CD4-positive, alpha-beta memory T cell (primary cell): ENCODE measurements around the gene PNMT. TPM values are rescaled to one million over a fixed set of nuclear protein-coding genes. Genes with fewer than 3 reads are reported as not detected.
"Not testable (repeated sequence)": the region's sequence is repeated elsewhere in the genome, so short reads cannot be mapped to it uniquely, and the experiment has no call there.

Source experiments
- CTCF ChIA-PET: fragments of 350-600 bp; sonication (Branson Sonifier 250); formaldehyde crosslinking; loops from one replicate; lab custom pipeline; 2021; ENCODE audit warnings: inconsistent platforms; ENCODE audit not compliant: partially characterized antibody; lab: Charles Lee
- POLR2A ChIA-PET: fragments of 350-600 bp; sonication (Branson Sonifier 250); formaldehyde crosslinking; loops from one replicate; lab custom pipeline; 2021; ENCODE audit not compliant: partially characterized antibody; lab: Charles Lee
- DNase-seq, 5 donors: peaks; one replicate each; pipeline versions ENCODE4 v3.0.0 to v3.0.0-alpha.2; 2020 to 2022; ENCODE audit warnings: mixed read lengths in 1 of 5
- H3K27ac ChIP-seq: one replicate; pipeline ENCODE4 v1.7.0; 2013; ENCODE audit warnings: low read depth, low read length
- H3K27me3 ChIP-seq: 2 replicates; pipeline ENCODE4 v1.7.0; 2013; ENCODE audit warnings: mild to moderate bottlenecking, low read length, moderate library complexity; ENCODE audit not compliant: insufficient read depth
- H3K36me3 ChIP-seq: 2 replicates; pipeline ENCODE4 v1.7.0; 2013; ENCODE audit warnings: mild to moderate bottlenecking, low read length, moderate library complexity; ENCODE audit not compliant: insufficient read depth
- H3K4me1 ChIP-seq: 2 replicates; pipeline ENCODE4 v1.7.0; 2013; ENCODE audit warnings: mild to moderate bottlenecking, low read length, moderate library complexity; ENCODE audit not compliant: insufficient read depth
- H3K4me3 ChIP-seq, 2 donors: one replicate each; pipeline ENCODE4 v1.7.0; 2013; ENCODE audit warnings: low read length in 2 of 2, mild to moderate bottlenecking in 1 of 2
- H3K9me3 ChIP-seq, 2 donors: one replicate each; pipeline ENCODE4 v1.7.0; 2013; ENCODE audit warnings: low read length in 2 of 2, control low read depth in 1 of 2; ENCODE audit not compliant: control insufficient read depth in 1 of 2
- H3K27ac Mint-ChIP-seq, 7 donors: one replicate each; pipeline ENCODE4 v1.8.0; 2020 to 2021; ENCODE audit warnings: mixed read lengths in 7 of 7, mild to moderate bottlenecking in 6 of 7, inconsistent platforms in 3 of 7, moderate library complexity in 3 of 7
- H3K27me3 Mint-ChIP-seq, 2 donors: one replicate each; pipeline ENCODE4 v1.8.0; 2020 to 2021; ENCODE audit warnings: mixed read lengths in 2 of 2
- H3K36me3 Mint-ChIP-seq, 2 donors: one replicate each; pipeline ENCODE4 v1.8.0; 2020 to 2021; ENCODE audit warnings: mixed read lengths in 2 of 2, inconsistent platforms in 1 of 2, mild to moderate bottlenecking in 1 of 2
- H3K4me1 Mint-ChIP-seq, 4 donors: one replicate each; pipeline ENCODE4 v1.8.0; 2020 to 2021; ENCODE audit warnings: mixed read lengths in 4 of 4, mild to moderate bottlenecking in 1 of 4
- H3K4me3 Mint-ChIP-seq, 8 donors: one replicate each; pipeline ENCODE4 v1.8.0; 2020 to 2021; ENCODE audit warnings: mixed read lengths in 8 of 8, mild to moderate bottlenecking in 7 of 8, moderate library complexity in 6 of 8, inconsistent platforms in 3 of 8
- H3K9me3 Mint-ChIP-seq, 8 donors: one replicate each; pipeline ENCODE4 v1.8.0; 2020 to 2021; ENCODE audit warnings: mixed read lengths in 8 of 8, mild to moderate bottlenecking in 5 of 8, inconsistent platforms in 3 of 8, moderate library complexity in 1 of 8
- intact Hi-C: fragments of 100-400 bp; cut with micrococcal nuclease; formaldehyde crosslinking; loops from one replicate; pipeline ENCODE4 v1.15.1; 2023
- polyA plus RNA-seq, 2 donors: library from polyadenylated mRNA; unstranded; fragments of 300-500 nt; fragmentation: Illumina TruSeq; gene quantifications; one replicate each; pipeline ENCODE4 v1.2.3, GENCODE V29; 2021
- total RNA-seq, 2 experiments: library from RNA; stranded (reverse); gene quantifications; one replicate each; pipeline ENCODE4 v1.2.3, GENCODE V29; 2021

PNMT gene
- total and polyA plus RNA-seq, 4 experiments from 2014 or later: 0.55 TPM; not detected in 3

DNA sequence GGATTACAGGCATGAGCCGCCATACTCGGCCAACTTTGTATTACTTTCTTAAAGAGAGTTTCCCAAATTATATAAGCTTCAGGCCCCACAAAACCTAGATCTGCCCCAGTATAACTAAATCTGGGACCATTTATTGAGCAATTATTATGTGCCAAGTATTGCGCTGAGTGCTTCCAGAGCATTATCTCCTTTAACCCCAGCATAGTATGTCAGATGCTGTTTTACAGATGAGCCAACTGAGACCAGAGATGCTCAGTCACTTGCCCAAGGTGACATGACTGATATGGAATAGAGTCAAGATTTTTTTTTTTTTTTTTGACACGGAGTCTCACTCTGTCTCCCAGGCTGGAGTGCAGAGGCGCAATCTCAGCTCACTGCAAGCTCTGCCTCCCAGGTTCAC is 29.7 kb downstream of the PNMT start:
- intact Hi-C loops: no loop called here
- H3K4me1 ChIP-seq: no peaks in the 10 kb centered on the region
- no peaks in the 10 kb centered on the region for H3K9me3 ChIP-seq
- CTCF ChIA-PET: no interaction called here
- POLR2A ChIA-PET: interaction anchor here (1.2 kb wide), 1 partner anchor 74 kb away, joined by 4 read pairs; no protein-coding TSS in a partner anchor
- no peak overlapping the region for H3K4me3 ChIP-seq
- Mint-ChIP-seq H3K9me3 (no peaks in the 10 kb centered on the region), H3K4me3 (no peak overlapping the region), H3K27me3 (peaks cover 25 to 31% of the 10 kb centered on the region in 2 donors), H3K36me3 (peaks cover 2 to 4% of the 10 kb centered on the region in 2 donors), H3K4me1 (peaks cover 4 to 21% (median 5%) of the 10 kb centered on the region in 4 donors), H3K27ac (peak overlapping the region in 1 of 7 donors; percentile 53)
- H3K27me3 ChIP-seq: peaks cover 3% of the 10 kb centered on the region
- no peak for DNase-seq
- H3K36me3 ChIP-seq: no peaks in the 10 kb centered on the region
- H3K27ac ChIP-seq: no peak overlapping the region

DNA sequence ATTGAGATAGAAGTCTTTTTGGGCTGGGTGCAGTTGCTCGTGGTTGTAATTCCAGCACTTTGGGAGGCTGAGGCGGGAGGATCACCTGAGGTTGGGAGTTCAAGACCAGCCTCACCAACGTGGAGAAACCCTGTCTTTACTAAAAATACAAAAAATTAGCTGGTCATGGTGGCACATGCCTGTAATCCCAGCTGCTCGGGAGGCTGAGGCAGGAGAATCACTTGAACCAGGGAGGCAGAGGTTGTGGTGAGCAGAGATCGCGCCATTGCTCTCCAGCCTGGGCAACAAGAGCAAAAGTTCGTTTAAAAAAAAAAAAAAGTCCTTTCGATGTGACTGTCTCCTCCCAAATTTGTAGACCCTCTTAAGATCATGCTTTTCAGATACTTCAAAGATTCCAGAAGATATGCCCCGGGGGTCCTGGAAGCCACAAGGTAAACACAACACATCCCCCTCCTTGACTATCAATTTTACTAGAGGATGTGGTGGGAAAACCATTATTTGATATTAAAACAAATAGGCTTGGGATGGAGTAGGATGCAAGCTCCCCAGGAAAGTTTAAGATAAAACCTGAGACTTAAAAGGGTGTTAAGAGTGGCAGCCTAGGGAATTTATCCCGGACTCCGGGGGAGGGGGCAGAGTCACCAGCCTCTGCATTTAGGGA is 31.0 kb downstream of the PNMT start:
- POLR2A ChIA-PET: interaction anchor here (1.2 kb wide), 2 partner anchors 11 to 76 kb away, joined by 4 to 5 read pairs; partner anchors contain the start of gene PGAP3
- Mint-ChIP-seq H3K27me3 (peaks cover 25 to 31% of the 10 kb centered on the region in 2 donors), H3K27ac (peak overlapping the region in 1 of 7 donors; percentile 76), H3K4me3 (peak overlapping the region in 6 of 8 donors; percentile 36 to 76 (median 42)), H3K4me1 (peaks cover 4 to 24% (median 7%) of the 10 kb centered on the region in 4 donors)
- H3K4me3 ChIP-seq, H3K9me3 Mint-ChIP-seq, H3K4me1 ChIP-seq, H3K27me3 ChIP-seq, H3K27ac ChIP-seq, H3K36me3 Mint-ChIP-seq, DNase-seq, H3K36me3 ChIP-seq, intact Hi-C loops, H3K9me3 ChIP-seq: not testable (repeated sequence)
- CTCF ChIA-PET: interaction anchor here (1.0 kb wide), 1 partner anchor 29 kb away, joined by 3 read pairs; no protein-coding TSS in a partner anchor

DNA sequence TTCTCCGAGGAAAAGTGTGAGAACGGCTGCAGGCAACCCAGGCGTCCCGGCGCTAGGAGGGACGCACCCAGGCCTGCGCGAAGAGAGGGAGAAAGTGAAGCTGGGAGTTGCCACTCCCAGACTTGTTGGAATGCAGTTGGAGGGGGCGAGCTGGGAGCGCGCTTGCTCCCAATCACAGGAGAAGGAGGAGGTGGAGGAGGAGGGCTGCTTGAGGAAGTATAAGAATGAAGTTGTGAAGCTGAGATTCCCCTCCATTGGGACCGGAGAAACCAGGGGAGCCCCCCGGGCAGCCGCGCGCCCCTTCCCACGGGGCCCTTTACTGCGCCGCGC is 31.5 kb downstream of the PNMT start, which contains the start of gene ERBB2:
Gene ERBB2, plus strand, starts transcription at position 247 of the 330 bp plus-strand sequence. CDS start 175 bp downstream, outside the sequence.
- Mint-ChIP-seq H3K27me3 (peaks cover 25 to 31% of the 10 kb centered on the region in 2 donors), H3K9me3 (no peaks in the 10 kb centered on the region), H3K27ac (peak within 1 kb of the TSS in 1 of 7 donors; percentile 76), H3K4me3 (peak within 1 kb of the TSS in 6 of 8 donors; percentile 36 to 76 (median 42)), H3K4me1 (peaks cover 4 to 29% (median 7%) of the 10 kb centered on the region in 4 donors), H3K36me3 (peaks cover 0 to 2% of the 10 kb centered on the region in 2 donors)
- DNase-seq: no peak
- POLR2A ChIA-PET: interaction anchor here (0.6 to 1.4 kb wide), 3 partner anchors 12 to 24 kb away, joined by 3 to 5 read pairs (median 3); partner anchors contain the start of gene PGAP3
- H3K4me1 ChIP-seq: no peaks in the 10 kb centered on the region
- H3K4me3 ChIP-seq: no peak within 1 kb of the TSS
- CTCF ChIA-PET: interaction anchor here (1.0 kb wide), 1 partner anchor 29 kb away, joined by 3 read pairs; no protein-coding TSS in a partner anchor
- H3K36me3 ChIP-seq: no peaks in the 10 kb centered on the region
- H3K9me3 ChIP-seq: no peaks in the 10 kb centered on the region
- no peak within 1 kb of the TSS for H3K27ac ChIP-seq
- intact Hi-C loops: no loop called here
- H3K27me3 ChIP-seq: peaks cover 3% of the 10 kb centered on the region

DNA sequence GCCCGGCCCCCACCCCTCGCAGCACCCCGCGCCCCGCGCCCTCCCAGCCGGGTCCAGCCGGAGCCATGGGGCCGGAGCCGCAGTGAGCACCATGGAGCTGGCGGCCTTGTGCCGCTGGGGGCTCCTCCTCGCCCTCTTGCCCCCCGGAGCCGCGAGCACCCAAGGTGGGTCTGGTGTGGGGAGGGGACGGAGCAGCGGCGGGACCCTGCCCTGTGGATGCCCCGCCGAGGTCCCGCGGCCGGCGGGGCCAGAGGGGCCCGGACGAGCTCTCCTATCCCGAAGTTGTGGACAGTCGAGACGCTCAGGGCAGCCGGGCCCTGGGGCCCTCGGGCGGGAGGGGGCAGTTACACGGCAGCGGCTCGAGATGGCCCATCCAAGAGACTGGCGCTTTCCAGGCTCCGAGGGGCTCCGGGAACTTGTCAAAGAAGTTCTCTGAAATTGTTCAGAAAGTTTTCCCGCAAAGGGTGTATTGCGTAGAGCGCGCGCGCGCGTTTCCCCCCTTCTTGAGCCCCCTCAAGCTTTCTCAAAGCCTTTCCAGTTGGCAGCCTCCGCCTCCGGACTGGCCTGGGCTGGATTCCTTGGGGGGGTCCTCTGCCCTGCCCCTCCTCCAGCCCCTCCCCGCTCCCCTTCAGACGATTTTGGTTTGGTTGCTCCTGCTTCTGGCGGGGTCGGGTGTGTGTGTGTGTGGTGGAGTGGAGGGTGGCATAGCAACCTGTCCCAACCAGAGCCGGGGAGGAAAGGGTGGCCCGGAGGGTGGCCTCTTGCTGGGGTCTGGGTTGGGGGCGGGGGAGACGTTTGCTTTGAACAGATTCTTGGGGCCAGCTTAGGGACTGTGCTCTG is 32.1 kb downstream of the PNMT start:
- no peaks in the 10 kb centered on the region for H3K4me1 ChIP-seq
- CTCF ChIA-PET: no interaction called here
- H3K9me3 ChIP-seq: no peaks in the 10 kb centered on the region
- no peaks in the 10 kb centered on the region for H3K36me3 Mint-ChIP-seq
- H3K4me3 Mint-ChIP-seq: peak overlapping the region in 1 of 8 donors; percentile 4
- H3K4me3 ChIP-seq: no peak overlapping the region
- H3K27me3 Mint-ChIP-seq: peaks cover 25 to 31% of the 10 kb centered on the region in 2 donors
- no peaks in the 10 kb centered on the region for H3K9me3 Mint-ChIP-seq
- no peak for DNase-seq
- peaks cover 3% of the 10 kb centered on the region for H3K27me3 ChIP-seq
- no peak overlapping the region for H3K27ac ChIP-seq
- H3K27ac Mint-ChIP-seq: no peak overlapping the region
- peaks cover 4 to 30% (median 7%) of the 10 kb centered on the region in 4 donors for H3K4me1 Mint-ChIP-seq
- H3K36me3 ChIP-seq: no peaks in the 10 kb centered on the region
- intact Hi-C loops: no loop called here
- POLR2A ChIA-PET: interaction anchor here (0.6 to 1.4 kb wide), 4 partner anchors 12 to 59 kb away, joined by 3 to 5 read pairs (median 3); partner anchors contain the start of gene PGAP3

DNA sequence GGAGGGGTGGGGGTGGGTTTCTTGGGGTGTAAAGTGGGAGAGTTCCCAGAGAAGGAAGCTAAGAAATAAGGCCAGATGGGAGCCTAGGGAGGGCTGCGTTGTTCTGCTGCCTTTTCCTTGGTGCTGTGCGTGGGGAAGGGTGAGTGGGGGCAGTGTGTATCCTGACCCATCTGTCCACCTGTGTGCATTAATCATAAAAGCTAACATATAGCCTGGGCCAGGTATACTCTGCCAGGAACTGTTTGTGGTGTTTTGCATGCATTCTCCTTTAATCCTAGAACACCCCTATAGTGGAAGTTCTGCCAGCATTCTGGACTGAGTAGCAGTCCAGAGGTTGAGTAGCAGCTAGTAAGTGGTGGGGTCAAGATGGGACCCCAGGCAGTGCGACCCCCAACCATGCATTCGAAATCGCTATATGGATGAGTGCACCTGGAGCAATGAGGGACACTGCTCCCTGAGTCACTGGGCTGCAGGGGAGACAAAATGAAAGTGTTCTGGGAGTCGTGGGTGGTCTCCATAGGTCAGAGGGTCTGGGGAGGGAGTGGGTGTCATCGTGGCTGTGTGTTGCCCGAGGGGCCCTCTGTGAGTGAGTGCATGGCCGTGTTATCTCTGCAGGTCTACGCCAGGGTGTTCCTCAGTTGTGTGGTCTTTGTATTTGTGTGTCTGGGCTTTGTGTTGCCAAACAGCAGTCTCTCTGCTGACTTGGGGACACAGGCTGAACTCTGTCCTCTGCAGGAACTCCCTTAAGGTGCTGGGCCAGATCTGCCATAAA is 32.9 kb downstream of the PNMT start:
- Histone ChIP-seq H3K27ac (no peak overlapping the region), H3K9me3 (no peaks in the 10 kb centered on the region), H3K27me3 (peaks cover 3% of the 10 kb centered on the region), H3K36me3 (no peaks in the 10 kb centered on the region), H3K4me3 (no peak overlapping the region), H3K4me1 (no peaks in the 10 kb centered on the region)
- intact Hi-C loops: no loop called here
- peaks cover 4 to 30% (median 7%) of the 10 kb centered on the region in 4 donors for H3K4me1 Mint-ChIP-seq
- peak overlapping the region in 3 of 8 donors; percentile 4 to 25 (median 24) for H3K4me3 Mint-ChIP-seq
- no peak overlapping the region for H3K27ac Mint-ChIP-seq
- POLR2A ChIA-PET: interaction anchor here (0.7 to 1.4 kb wide), 3 partner anchors 13 to 29 kb away, joined by 3 read pairs; partner anchors contain the start of gene MIEN1
- H3K27me3 Mint-ChIP-seq: peaks cover 25 to 31% of the 10 kb centered on the region in 2 donors
- no peaks in the 10 kb centered on the region for H3K36me3 Mint-ChIP-seq
- no peak for DNase-seq
- CTCF ChIA-PET: no interaction called here
- no peaks in the 10 kb centered on the region for H3K9me3 Mint-ChIP-seq

DNA sequence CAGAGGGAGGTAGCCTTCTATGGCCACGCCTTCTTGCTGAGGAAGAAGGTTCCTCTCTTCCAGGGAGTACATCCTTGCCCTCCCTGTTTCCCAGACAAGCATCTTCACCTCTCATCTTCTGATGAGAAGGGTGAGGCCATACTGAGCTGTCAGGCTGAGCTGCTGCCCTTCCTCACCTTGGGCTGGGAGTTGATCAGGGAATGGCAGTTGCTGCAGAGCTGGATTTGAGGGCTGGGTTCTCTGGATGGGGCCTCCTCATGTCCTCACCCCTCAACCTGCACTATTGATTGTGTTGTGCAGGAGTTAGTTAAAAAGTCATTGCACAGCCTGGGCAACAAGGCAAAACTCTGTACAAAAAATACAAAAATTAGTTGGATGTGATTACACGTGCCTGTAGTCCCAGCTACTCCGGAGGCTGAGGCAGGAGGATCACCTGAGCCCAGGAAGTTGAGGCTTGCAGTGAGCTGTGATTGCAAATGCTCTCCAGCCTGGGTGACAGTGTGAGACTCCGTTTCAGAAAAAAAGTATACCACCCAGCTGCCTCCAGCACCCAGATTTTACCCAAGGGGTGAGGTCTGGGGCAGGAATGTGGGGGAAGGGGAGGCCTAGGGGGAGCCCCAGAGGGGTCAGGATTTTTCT is 33.6 kb downstream of the PNMT start:
- Histone ChIP-seq H3K4me3 (no peak overlapping the region), H3K27ac (no peak overlapping the region), H3K36me3 (no peaks in the 10 kb centered on the region), H3K4me1 (peaks cover 6% of the 10 kb centered on the region), H3K9me3 (no peaks in the 10 kb centered on the region), H3K27me3 (peaks cover 3% of the 10 kb centered on the region)
- H3K36me3 Mint-ChIP-seq: no peaks in the 10 kb centered on the region
- peaks cover 25 to 31% of the 10 kb centered on the region in 2 donors for H3K27me3 Mint-ChIP-seq
- H3K9me3 Mint-ChIP-seq: no peaks in the 10 kb centered on the region
- H3K27ac Mint-ChIP-seq: no peak overlapping the region
- H3K4me1 Mint-ChIP-seq: peaks cover 7 to 37% (median 13%) of the 10 kb centered on the region in 4 donors
- DNase-seq: no peak
- ChIA-PET POLR2A (interaction anchor here (0.7 kb wide), 2 partner anchors 13 to 28 kb away, joined by 3 read pairs; partner anchors contain the start of gene MIEN1), CTCF (no interaction called here)
- H3K4me3 Mint-ChIP-seq: no peak overlapping the region
- intact Hi-C loops: no loop called here
